Mesenchymal stem cell (in vitro differentiated cells and primary cell): Measurements from ENCODE around the gene PEMT.

ENCODE experiments used
- DNase-seq: peaks from one replicate; pipeline ENCODE4 v3.0.0-alpha.2; 2013
- H2AFZ ChIP-seq: one replicate; pipeline ENCODE4 v1.6.1; 2013; ENCODE audit warnings: low read depth, mild to moderate bottlenecking, control low read depth, inconsistent platforms, low read length, moderate library complexity
- H2AK5ac ChIP-seq: 2 replicates; pipeline ENCODE4 v1.6.1; 2013; ENCODE audit warnings: low read length, moderate library complexity, mild to moderate bottlenecking, inconsistent platforms; ENCODE audit not compliant: severe bottlenecking
- H2BK120ac ChIP-seq: one replicate; pipeline ENCODE4 v1.6.1; 2013; ENCODE audit warnings: low read depth, mild to moderate bottlenecking, inconsistent platforms, low read length, moderate library complexity
- H2BK12ac ChIP-seq, 2 experiments: one replicate each; pipeline ENCODE4 v1.6.1; 2013; ENCODE audit warnings: inconsistent platforms in 2 of 2, low read length in 2 of 2, mild to moderate bottlenecking in 2 of 2, moderate library complexity in 2 of 2, control low read depth in 1 of 2
- H2BK15ac ChIP-seq: one replicate; pipeline ENCODE4 v1.6.1; 2013; ENCODE audit warnings: mild to moderate bottlenecking, low read depth, inconsistent platforms; ENCODE audit not compliant: poor library complexity, severe bottlenecking
- H2BK5ac ChIP-seq: 2 replicates; pipeline ENCODE4 v1.6.1; 2013; ENCODE audit warnings: low read depth, mild to moderate bottlenecking, low read length, control low read depth, inconsistent platforms; ENCODE audit not compliant: poor library complexity, severe bottlenecking
- H3K14ac ChIP-seq, 2 experiments: one replicate each; pipeline ENCODE4 v1.6.1; 2013; ENCODE audit warnings: inconsistent platforms in 2 of 2, low read length in 2 of 2, control low read depth in 1 of 2, mild to moderate bottlenecking in 1 of 2, moderate library complexity in 1 of 2
- H3K18ac ChIP-seq, 2 experiments: one replicate each; pipeline ENCODE4 v1.6.1; 2013; ENCODE audit warnings: inconsistent platforms in 2 of 2, low read length in 2 of 2, control low read depth in 1 of 2, low read depth in 1 of 2, mild to moderate bottlenecking in 1 of 2
- H3K23ac ChIP-seq, 2 experiments: one replicate each; pipeline ENCODE4 v1.6.1; 2013; ENCODE audit warnings: inconsistent platforms in 2 of 2, low read length in 2 of 2, mild to moderate bottlenecking in 2 of 2, moderate library complexity in 2 of 2, control low read depth in 1 of 2
- H3K27ac ChIP-seq: 2 replicates; pipeline ENCODE4 v1.5.1; 2013; ENCODE audit warnings: mild to moderate bottlenecking, moderate library complexity, low read length, control low read depth, inconsistent platforms; ENCODE audit not compliant: poor library complexity, severe bottlenecking
- H3K27me3 ChIP-seq, 2 experiments: 2 replicates each; pipeline versions ENCODE4 v1.6.1 to v1.7.0; 2013; ENCODE audit warnings: low read length in 2 of 2, mild to moderate bottlenecking in 2 of 2, moderate library complexity in 2 of 2, control low read depth in 1 of 2, inconsistent platforms in 1 of 2; ENCODE audit not compliant: control insufficient read depth in 1 of 2, insufficient read depth in 1 of 2
- H3K36me3 ChIP-seq, 2 experiments: 2 replicates each; pipeline versions ENCODE4 v1.6.1 to v1.7.0; 2013; ENCODE audit warnings: low read length in 2 of 2, control low read depth in 1 of 2, inconsistent platforms in 1 of 2, low read depth in 1 of 2, mild to moderate bottlenecking in 1 of 2; ENCODE audit not compliant: insufficient read depth in 2 of 2, control insufficient read depth in 1 of 2
- H3K4ac ChIP-seq, 2 experiments: one replicate each; pipeline ENCODE4 v1.6.1; 2013; ENCODE audit warnings: inconsistent platforms in 2 of 2, low read length in 2 of 2, mild to moderate bottlenecking in 2 of 2, moderate library complexity in 2 of 2, control low read depth in 1 of 2, low read depth in 1 of 2
- H3K4me1 ChIP-seq: 2 replicates; pipeline ENCODE4 v1.6.1; 2013; ENCODE audit warnings: low read depth, low read length, control low read depth; ENCODE audit not compliant: control insufficient read depth, insufficient read depth
- H3K4me2 ChIP-seq: 2 replicates; pipeline ENCODE4 v1.6.1; 2013; ENCODE audit warnings: low read length, mild to moderate bottlenecking, inconsistent platforms; ENCODE audit not compliant: poor library complexity, severe bottlenecking
- H3K4me3 ChIP-seq, 2 experiments: 2 replicates each; pipeline versions ENCODE4 v1.5.1 to v1.7.0; 2013; ENCODE audit warnings: low read length in 2 of 2, mild to moderate bottlenecking in 2 of 2, control low read depth in 1 of 2, low read depth in 1 of 2; ENCODE audit not compliant: insufficient read depth in 1 of 2
- H3K79me1 ChIP-seq: replicated peaks from 2 replicates; pipeline ENCODE4 v1.6.1; 2013; ENCODE audit warnings: mild to moderate bottlenecking, control low read depth, low read length, inconsistent platforms; ENCODE audit not compliant: poor library complexity, severe bottlenecking
- H3K9ac ChIP-seq: 2 replicates; pipeline ENCODE4 v1.7.0; 2013; ENCODE audit warnings: mild to moderate bottlenecking, low read length, moderate library complexity
- H3K9me3 ChIP-seq: 2 replicates; pipeline ENCODE4 v1.7.0; 2013; ENCODE audit warnings: mild to moderate bottlenecking, low read length; ENCODE audit not compliant: control insufficient read depth
- H4K8ac ChIP-seq: one replicate; pipeline ENCODE4 v1.6.1; 2013; ENCODE audit warnings: inconsistent platforms, mild to moderate bottlenecking, low read length, moderate library complexity
- H4K91ac ChIP-seq: one replicate; pipeline ENCODE4 v1.6.1; 2013; ENCODE audit warnings: mild to moderate bottlenecking, low read length, inconsistent platforms
- WGBS: methylation state at CpG from one replicate; pipeline ENCODE4 v1.1.7; 2013; ENCODE audit warnings: mixed read lengths; 5-methylcytosine and 5-hydroxymethylcytosine counted together

Gene PEMT

DNA sequence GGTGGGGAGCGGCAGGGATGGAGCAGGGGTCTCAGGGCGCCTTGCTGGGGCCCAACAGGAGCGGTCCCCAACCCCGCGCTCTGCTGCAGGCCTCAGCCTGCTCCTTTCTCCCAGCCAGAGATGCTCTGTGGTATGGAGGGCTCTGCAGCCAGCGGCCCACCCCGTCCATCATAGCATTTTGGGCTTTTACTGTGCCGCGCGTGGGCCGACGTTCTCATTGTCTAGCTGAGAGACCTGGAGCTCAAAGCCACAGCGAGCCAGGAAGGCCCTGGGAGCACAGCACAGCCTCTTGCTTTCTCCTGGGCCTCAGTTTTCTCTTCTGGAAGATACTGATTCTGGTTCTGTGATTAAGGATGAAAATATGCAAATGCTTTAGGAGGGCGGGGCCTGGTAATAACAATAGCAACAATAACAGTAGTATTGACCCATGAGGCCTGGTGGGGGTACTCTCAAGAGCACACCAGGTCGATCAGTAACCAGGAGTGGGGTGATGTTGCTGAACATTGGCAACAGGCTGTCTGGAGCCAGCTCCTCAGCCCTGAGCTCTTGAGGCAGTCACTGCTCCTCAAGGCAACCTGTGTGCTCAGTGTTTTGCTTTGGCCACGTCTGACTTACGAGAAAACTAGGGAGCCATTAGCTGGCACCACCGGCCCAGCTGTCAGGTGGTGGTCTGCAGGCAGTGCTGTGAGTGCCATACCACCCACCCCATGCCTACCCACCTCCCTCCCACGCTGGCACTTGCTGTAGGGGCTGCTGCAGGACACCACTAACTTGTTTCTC is 94.3 kb downstream of the PEMT start:
- peaks cover 2% of the 10 kb centered on the region for H3K79me1 ChIP-seq
- no peak overlapping the region for H2AK5ac ChIP-seq
- no peak overlapping the region for H4K8ac ChIP-seq
- H2BK5ac ChIP-seq, result no peak overlapping the region
- no peak overlapping the region for H3K23ac ChIP-seq
- no peaks in the 10 kb centered on the region for H3K9me3 ChIP-seq
- WGBS, result 41% methylated on average over 19 of the region's 19 CpGs
- peaks cover 20% of the 10 kb centered on the region for H3K4me1 ChIP-seq
- no peak overlapping the region for H2AFZ ChIP-seq
- no peak for DNase-seq
- no peak overlapping the region for H4K91ac ChIP-seq
- H3K9ac ChIP-seq, result peak overlapping the region; percentile 58
- no peak overlapping the region for H3K18ac ChIP-seq
- H2BK12ac ChIP-seq, result no peak overlapping the region
- peaks cover 13 to 51% of the 10 kb centered on the region in 2 experiments for H3K27me3 ChIP-seq
- peak overlapping the region; percentile 40 for H3K4me2 ChIP-seq
- H3K36me3 ChIP-seq, result peaks cover 6 to 8% of the 10 kb centered on the region in 2 experiments
- H3K27ac ChIP-seq, result no peak overlapping the region
- no peak overlapping the region for H3K14ac ChIP-seq
- no peak overlapping the region for H2BK120ac ChIP-seq
- no peak overlapping the region for H3K4ac ChIP-seq
- peak overlapping the region in 1 of 2 experiments; percentile 56 for H3K4me3 ChIP-seq
- H2BK15ac ChIP-seq, result no peak overlapping the region

DNA sequence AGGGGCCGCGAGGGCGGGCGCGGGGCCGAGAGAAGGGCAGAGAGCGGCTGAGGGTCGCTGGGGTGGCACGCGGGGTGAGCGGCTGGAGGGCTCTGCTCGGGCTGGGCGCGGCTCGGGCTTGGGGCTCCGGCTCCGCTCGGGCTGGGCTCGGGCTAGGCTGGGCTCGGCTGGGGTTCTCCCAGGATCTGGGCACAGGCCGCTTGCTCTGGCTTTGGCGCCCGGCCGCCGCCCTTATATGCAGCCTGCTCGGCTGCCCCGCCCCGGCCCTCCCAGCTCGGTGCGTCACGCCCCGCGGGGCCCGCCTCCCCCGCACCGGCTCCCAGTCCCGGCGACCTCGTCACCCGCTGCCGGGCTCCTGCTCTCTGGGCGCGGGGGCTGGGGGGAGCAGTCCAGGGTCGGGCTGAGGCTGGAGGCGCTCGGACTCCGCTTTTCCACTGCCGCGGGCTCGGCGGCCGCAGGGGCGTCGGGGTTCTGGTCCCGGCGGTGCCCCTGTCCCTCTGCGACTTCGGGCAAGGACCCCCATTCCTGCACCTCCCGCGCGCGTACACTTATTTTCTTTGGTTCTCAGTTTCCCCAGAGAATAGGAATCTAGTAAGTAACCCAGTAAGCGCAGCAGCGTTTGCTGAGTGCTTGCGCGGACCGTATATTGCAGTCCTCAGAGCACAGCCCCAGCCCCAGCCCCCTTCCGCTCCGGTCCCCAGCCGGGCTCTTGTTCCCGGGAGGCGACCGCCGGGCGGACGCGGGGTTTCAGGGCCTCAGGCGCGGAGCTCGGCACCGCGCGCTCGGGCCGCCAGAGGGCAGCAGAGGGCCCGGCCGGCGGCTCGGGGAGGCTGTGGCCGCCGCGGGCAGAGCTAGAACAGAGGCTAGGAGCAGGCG is 95.1 kb downstream of the PEMT start, which contains the start of gene RASD1:
Gene RASD1, minus strand, starts transcription at position 207 of the 876 bp plus-strand sequence. CDS start 214 bp downstream, outside the sequence.
- H3K36me3 ChIP-seq, result peaks cover 14 to 16% of the 10 kb centered on the region in 2 experiments

DNA sequence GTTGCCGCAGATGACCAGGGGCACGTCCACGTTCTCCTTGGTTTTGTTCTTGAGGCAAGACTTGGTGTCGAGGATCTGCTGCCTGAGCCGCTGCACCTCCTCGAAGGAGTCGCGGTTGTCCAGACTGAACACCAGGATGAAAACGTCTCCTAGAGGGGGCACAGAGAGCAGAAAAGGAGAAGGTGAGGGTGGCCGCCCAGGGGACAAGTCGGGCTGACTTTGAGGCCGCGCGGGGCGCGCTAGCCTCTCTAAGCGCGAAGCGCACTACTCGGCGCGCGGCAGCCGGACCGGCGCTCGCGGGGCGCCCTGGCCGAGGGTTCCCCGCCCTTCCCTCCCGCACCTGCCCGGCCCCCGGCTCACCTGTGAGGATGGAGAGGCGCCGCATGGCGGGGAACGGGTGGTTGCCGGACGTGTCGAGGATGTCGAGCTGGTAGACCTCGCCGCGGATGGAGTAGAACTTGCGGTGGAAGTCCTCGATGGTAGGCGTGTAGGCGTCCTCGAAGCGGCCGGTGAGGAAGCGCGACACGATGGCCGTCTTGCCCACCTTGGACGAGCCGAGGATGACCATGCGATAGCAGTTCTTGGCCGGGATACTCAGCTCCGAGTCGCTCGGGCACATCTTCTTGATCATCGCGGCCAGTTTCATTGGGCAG is 95.8 kb downstream of the PEMT start:
- Histone ChIP-seq H2BK120ac (no peak overlapping the region), H3K27ac (no peak overlapping the region), H2BK15ac (no peak overlapping the region), H2AK5ac (no peak overlapping the region), H3K36me3 (peaks cover 22 to 24% of the 10 kb centered on the region in 2 experiments), H3K4me1 (peaks cover 20% of the 10 kb centered on the region), H3K9me3 (no peaks in the 10 kb centered on the region), H2BK5ac (no peak overlapping the region), H3K4me2 (peak overlapping the region; percentile 91), H4K8ac (peak overlapping the region; percentile 20), H2AFZ (peak overlapping the region; percentile 29), H3K4ac (peak overlapping the region; percentile 7 to 20), H4K91ac (no peak overlapping the region), H3K23ac (peak overlapping the region in 1 of 2 experiments; percentile 42), H3K27me3 (peaks cover 5 to 40% of the 10 kb centered on the region in 2 experiments), H3K14ac (peak overlapping the region in 1 of 2 experiments; percentile 64), H3K9ac (peak overlapping the region; percentile 87), H2BK12ac (no peak overlapping the region), H3K18ac (peak overlapping the region in 1 of 2 experiments; percentile 41), H3K4me3 (peak overlapping the region; percentile 42 to 84), H3K79me1 (peaks cover 2% of the 10 kb centered on the region)
- DNase-seq, result no peak
- 7% methylated on average over 58 of the region's 65 CpGs for WGBS

More for the DNA sequence above, 95.1 kb downstream of the PEMT start, which contains the start of gene RASD1:
- Histone ChIP-seq H2AFZ (peak within 1 kb of the TSS; percentile 29), H2BK120ac (no peak within 1 kb of the TSS), H3K23ac (peak within 1 kb of the TSS in 1 of 2 experiments; percentile 42), H3K9ac (peak within 1 kb of the TSS; percentile 87), H3K79me1 (peaks cover 2% of the 10 kb centered on the region), H4K8ac (peak within 1 kb of the TSS; percentile 38), H2BK5ac (no peak within 1 kb of the TSS), H3K27ac (no peak within 1 kb of the TSS), H3K14ac (peak within 1 kb of the TSS in 1 of 2 experiments; percentile 64), H3K18ac (peak within 1 kb of the TSS; percentile 33 to 41), H2BK15ac (peak within 1 kb of the TSS; percentile 36), H3K4ac (peak within 1 kb of the TSS; percentile 7 to 20), H4K91ac (no peak within 1 kb of the TSS), H3K27me3 (peaks cover 8 to 46% of the 10 kb centered on the region in 2 experiments), H3K4me1 (peaks cover 20% of the 10 kb centered on the region), H3K9me3 (no peaks in the 10 kb centered on the region), H2AK5ac (no peak within 1 kb of the TSS), H3K4me2 (peak within 1 kb of the TSS; percentile 91), H2BK12ac (no peak within 1 kb of the TSS), H3K4me3 (peak within 1 kb of the TSS; percentile 50 to 84)
- WGBS, result under 1% methylated on average over 85 of the region's 93 CpGs
- DNase-seq, result peak; percentile 79
